IMR-90 (cell line): Measurements from ENCODE around the gene ZNF84. TPM values are rescaled to one million over a fixed set of nuclear protein-coding genes. Genes with fewer than 3 reads are reported as not detected.

ENCODE experiments used
- ATAC-seq: fragments of 200-7000 bp; cut with Tn5 transposase; 2 replicates; pipeline ENCODE4 v1.9.1; 2020; ENCODE audit warnings: low read depth, mild to moderate bottlenecking, moderate library complexity
- BruUV-seq: library from RNA; stranded (reverse); fragments of 400-500 nt; replicated peaks from 2 replicates; lab custom pipeline; 2021; lab: Mats Ljungman, UMichigan
- CTCF ChIA-PET: fragments of 300-600 bp; formaldehyde crosslinking; extraction: SDS; loops from one replicate; lab custom pipeline; 2021; ENCODE audit warnings: antibody characterized with exemption; lab: Yijun Ruan, JAX
- POLR2A ChIA-PET: fragments of 300-600 bp; sonication (Branson Sonifier 250); formaldehyde crosslinking; loops from one replicate; lab custom pipeline; 2022; ENCODE audit warnings: antibody characterized with exemption; ENCODE audit not compliant: unreplicated experiment; lab: Charles Lee
- DNase-seq: peaks from one replicate; pipeline ENCODE4 v3.0.0; 2013
- H2AFZ ChIP-seq: replicated peaks from 2 replicates; pipeline ENCODE3; 2013; ENCODE audit warnings: low read length, mild to moderate bottlenecking; ENCODE audit not compliant: poor library complexity
- H2AK5ac ChIP-seq: 2 replicates; pipeline ENCODE4 v1.6.1; 2013; ENCODE audit warnings: low read depth, low read length, inconsistent platforms
- H2AK9ac ChIP-seq: replicated peaks from 2 replicates; pipeline ENCODE3; 2013; ENCODE audit warnings: mild to moderate bottlenecking, low read depth, low read length, moderate library complexity; ENCODE audit not compliant: poor library complexity
- H2BK120ac ChIP-seq: 2 replicates; pipeline ENCODE4 v1.6.1; 2013; ENCODE audit warnings: low read depth, low read length, inconsistent platforms
- H2BK15ac ChIP-seq: 3 replicates; pipeline ENCODE4 v1.6.1; 2013; ENCODE audit warnings: low read depth, low read length, inconsistent platforms
- H2BK20ac ChIP-seq: 2 replicates; pipeline ENCODE4 v1.6.1; 2013; ENCODE audit warnings: low read depth, mild to moderate bottlenecking, inconsistent platforms, low read length, moderate library complexity
- H2BK5ac ChIP-seq: 2 replicates; pipeline ENCODE4 v1.6.1; 2013; ENCODE audit warnings: mild to moderate bottlenecking, low read depth, low read length, inconsistent platforms; ENCODE audit not compliant: poor library complexity, severe bottlenecking
- H3K14ac ChIP-seq: replicated peaks from 2 replicates; pipeline ENCODE4 v1.6.1; 2013; ENCODE audit warnings: low read depth, low read length, inconsistent platforms
- H3K18ac ChIP-seq: 2 replicates; pipeline ENCODE4 v1.6.1; 2013; ENCODE audit warnings: low read depth, low read length, control low read depth
- H3K23ac ChIP-seq: 2 replicates; pipeline ENCODE4 v1.6.1; 2013; ENCODE audit warnings: low read depth, low read length, inconsistent platforms
- H3K27ac ChIP-seq: 2 replicates; pipeline ENCODE4 v1.5.1; 2013; ENCODE audit warnings: mild to moderate bottlenecking, control low read depth, low read length; ENCODE audit not compliant: insufficient read depth
- H3K27me3 ChIP-seq: 2 replicates; pipeline ENCODE4 v1.6.1; 2013; ENCODE audit warnings: low read length; ENCODE audit not compliant: control insufficient read depth, insufficient read depth
- H3K36me3 ChIP-seq: 2 replicates; pipeline ENCODE4 v1.6.1; 2013; ENCODE audit warnings: low read length, mixed read lengths; ENCODE audit not compliant: control insufficient read depth, insufficient read depth
- H3K4ac ChIP-seq: 2 replicates; pipeline ENCODE4 v1.6.1; 2013; ENCODE audit warnings: low read depth, low read length, inconsistent platforms
- H3K4me1 ChIP-seq: 2 replicates; pipeline ENCODE4 v1.6.1; 2013; ENCODE audit warnings: low read length, mixed read lengths; ENCODE audit not compliant: control insufficient read depth, insufficient read depth
- H3K4me2 ChIP-seq: 2 replicates; pipeline ENCODE4 v1.6.1; 2013; ENCODE audit warnings: low read depth, mild to moderate bottlenecking, control low read depth, low read length, moderate library complexity
- H3K4me3 ChIP-seq: 2 replicates; pipeline ENCODE4 v1.5.1; 2013; ENCODE audit warnings: low read depth, mild to moderate bottlenecking, control low read depth, low read length, moderate library complexity; ENCODE audit not compliant: insufficient read depth
- H3K56ac ChIP-seq: 2 replicates; pipeline ENCODE4 v1.6.1; 2013; ENCODE audit warnings: low read length, inconsistent platforms; ENCODE audit not compliant: insufficient read depth; ENCODE audit errors: extremely low read depth
- H3K79me1 ChIP-seq, 2 experiments: 2 replicates each; pipeline ENCODE4 v1.6.1; 2013; ENCODE audit warnings: low read length in 2 of 2, inconsistent platforms in 1 of 2, low read depth in 1 of 2
- H3K9ac ChIP-seq: 2 replicates; pipeline ENCODE4 v1.6.1; 2013; ENCODE audit warnings: low read depth, low read length, control low read depth
- H3K9me1 ChIP-seq: 2 replicates; pipeline ENCODE4 v1.6.1; 2013; ENCODE audit warnings: low read length, inconsistent platforms; ENCODE audit not compliant: insufficient read depth
- H3K9me3 ChIP-seq: 2 replicates; pipeline ENCODE4 v1.6.1; 2013; ENCODE audit warnings: low read length; ENCODE audit not compliant: control insufficient read depth, insufficient read depth
- H4K20me1 ChIP-seq: 2 replicates; pipeline ENCODE4 v1.6.1; 2013; ENCODE audit warnings: low read length, inconsistent platforms; ENCODE audit not compliant: insufficient read depth
- H4K5ac ChIP-seq: 2 replicates; pipeline ENCODE4 v1.6.1; 2013; ENCODE audit warnings: mild to moderate bottlenecking, low read depth, low read length, control low read depth
- H4K8ac ChIP-seq, 2 experiments: 2 replicates each; pipeline ENCODE4 v1.6.1; 2013; ENCODE audit warnings: low read depth in 2 of 2, low read length in 2 of 2, control low read depth in 1 of 2, inconsistent platforms in 1 of 2
- H4K91ac ChIP-seq: 2 replicates; pipeline ENCODE4 v1.6.1; 2013; ENCODE audit warnings: low read depth, low read length, inconsistent platforms; ENCODE audit not compliant: insufficient read depth
- BHLHE40 ChIP-seq: fragments of 150-350 bp; IDR thresholded peaks from 2 replicates; pipeline ENCODE4 v1.6.1; 2016; ENCODE audit warnings: mild to moderate bottlenecking, low read depth, low read length
- CEBPB ChIP-seq: IDR thresholded peaks from 2 replicates; pipeline ENCODE4 v1.6.1; 2012; ENCODE audit warnings: low read depth, low read length, improper control_type of control experiment
- CHD1 ChIP-seq: IDR thresholded peaks from 2 replicates; pipeline ENCODE4 v1.6.1; 2012; ENCODE audit warnings: low read depth, low read length, improper control_type of control experiment
- CTCF ChIP-seq: conservative IDR thresholded peaks from 2 replicates; pipeline ENCODE4 v1.5.1; 2012; ENCODE audit warnings: mild to moderate bottlenecking, low read depth, low read length, improper control_type of control experiment
- ELK1 ChIP-seq: fragments of 150-350 bp; IDR thresholded peaks from 2 replicates; pipeline ENCODE4 v1.6.1; 2016; ENCODE audit warnings: low read depth, mild to moderate bottlenecking, low read length, moderate library complexity, borderline replicate concordance
- FOS ChIP-seq: fragments of 150-350 bp; IDR thresholded peaks from 2 replicates; pipeline ENCODE4 v1.6.1; 2016; ENCODE audit warnings: low read depth, low read length
- MAFK ChIP-seq: IDR thresholded peaks from 2 replicates; pipeline ENCODE4 v1.6.1; 2012; ENCODE audit warnings: low read depth, low read length, improper control_type of control experiment
- MAZ ChIP-seq: IDR thresholded peaks from 2 replicates; pipeline ENCODE4 v1.6.1; 2012; ENCODE audit warnings: low read depth, mild to moderate bottlenecking, low read length, improper control_type of control experiment, moderate library complexity, borderline replicate concordance
- MXI1 ChIP-seq: IDR thresholded peaks from 2 replicates; pipeline ENCODE4 v1.6.1; 2012; ENCODE audit warnings: low read depth, mild to moderate bottlenecking, low read length, moderate library complexity, borderline replicate concordance
- NFE2L2 ChIP-seq: fragments of 150-350 bp; IDR thresholded peaks from 2 replicates; pipeline ENCODE4 v1.6.1; 2016; ENCODE audit warnings: low read depth, mild to moderate bottlenecking, low read length
- POLR2A ChIP-seq: IDR thresholded peaks from 2 replicates; pipeline ENCODE4 v1.6.1; 2012; ENCODE audit warnings: mild to moderate bottlenecking, low read depth, low read length
- RAD21 ChIP-seq: IDR thresholded peaks from 2 replicates; pipeline ENCODE4 v1.6.1; 2012; ENCODE audit warnings: low read length, improper control_type of control experiment
- RCOR1 ChIP-seq: IDR thresholded peaks from 2 replicates; pipeline ENCODE4 v1.6.1; 2012; ENCODE audit warnings: mild to moderate bottlenecking, low read length, improper control_type of control experiment; ENCODE audit not compliant: insufficient replicate concordance
- SMC3 ChIP-seq: fragments of 150-350 bp; IDR thresholded peaks from 2 replicates; pipeline ENCODE4 v1.6.1; 2016; ENCODE audit warnings: low read depth, mild to moderate bottlenecking, antibody characterized with exemption, low read length, moderate library complexity
- USF2 ChIP-seq: fragments of 150-350 bp; IDR thresholded peaks from 2 replicates; pipeline ENCODE4 v1.6.1; 2017; ENCODE audit warnings: mild to moderate bottlenecking, antibody characterized with exemption, low read length, low read depth
- WGBS, 2 experiments: methylation state at CpG; one replicate each; pipeline versions ENCODE4 v1.1.5 to v1.1.7; 2013; ENCODE audit warnings: missing lambda C conversion rate in 2 of 2; ENCODE audit not compliant: insufficient read length in 1 of 2; ENCODE audit errors: extremely low coverage in 2 of 2; 5-methylcytosine and 5-hydroxymethylcytosine counted together
- dilution Hi-C: fragments of 300-500 bp; cut with HindIII; formaldehyde crosslinking; loops from one replicate; pipeline ENCODE4 v1.14.3; 2018; ENCODE audit warnings: low sequenced_read_pairs; ENCODE audit not compliant: unreplicated experiment
- in situ Hi-C: fragments of 300-500 bp; cut with MboI; formaldehyde crosslinking; loops from 3 replicates; pipeline ENCODE4 v1.14.3; 2019; ENCODE audit warnings: low sequenced_read_pairs, inconsistent platforms, mixed read lengths
- intact Hi-C: fragments of 100-400 bp; cut with micrococcal nuclease; formaldehyde crosslinking; loops from 2 replicates; pipeline ENCODE4 v1.10.0; 2022
- polyA plus RNA-seq, 3 experiments: library from polyadenylated mRNA; depleted of rRNA; stranded (reverse); fragments of >200 nt; gene quantifications; 2 replicates each; pipeline ENCODE4 v1.2.3, GENCODE V29; 2012; ENCODE audit warnings: low replicate concordance in 1 of 3
- total RNA-seq: library from RNA; depleted of rRNA; stranded (reverse); fragments of >200 nt; gene quantifications from 2 replicates; pipeline ENCODE4 v1.2.3, GENCODE V29; 2012

Gene ZNF84
- total and polyA plus RNA-seq, 2 of the 4 experiments (the other 2 are of a cell fraction) = 14.9 to 38.5 TPM

GRCh38 chr12:133080026-133080367 lies 42.7 kb downstream of the ZNF84 start:
- H3K4me3 ChIP-seq = peak overlapping the region; percentile 90
- BruUV-seq = no TSS peak
- no peak overlapping the region for H2AK5ac ChIP-seq
- peak overlapping the region; percentile 78 for H3K4ac ChIP-seq
- peak overlapping the region; percentile 37; the same call in 1 of the 2 replicates for H3K9ac ChIP-seq
- peak overlapping the region; percentile 63 to 89 for H4K8ac ChIP-seq
- POLR2A ChIA-PET = interaction anchor here (0.6 kb wide), 3 partner anchors 42 to 746 kb away, joined by 3 to 7 read pairs (median 5); partner anchors contain the start of genes ZNF10 and ZNF891
- H3K27me3 ChIP-seq = no peaks in the 10 kb centered on the region
- H2BK120ac ChIP-seq = peak overlapping the region; percentile 36; the same call in 1 of the 2 replicates
- H3K23ac ChIP-seq = no peak overlapping the region
- H3K4me2 ChIP-seq = peak overlapping the region; percentile 47; the same call in 1 of the 2 replicates
- no peak overlapping the region for H3K18ac ChIP-seq
- H4K91ac ChIP-seq = no peak overlapping the region
- WGBS, 2 experiments = 5% methylated on average over 4 of the region's 22 CpGs; no CpG with 5 or more reads in 1 of the 2 experiments
- intact Hi-C loops = loop anchor here (1.0 to 2.0 kb wide), 3 partner anchors 51 to 101 kb away; partner anchors contain the start of genes ZNF10, ZNF26, ZNF268 and ZNF891
- H3K14ac ChIP-seq = 0 out of 2 replicates have a peak overlapping the region, but pooled peaks have one; percentile 72
- peak overlapping the region; percentile 35; the same call in 1 of the 2 replicates for H3K56ac ChIP-seq
- H2AFZ ChIP-seq = peak overlapping the region; percentile 100
- no peak overlapping the region for H2BK15ac ChIP-seq
- dilution Hi-C loops = no loop called here
- peak overlapping the region; percentile 74 for H3K27ac ChIP-seq
- H4K20me1 ChIP-seq = no peaks in the 10 kb centered on the region; the same call in 1 of the 2 replicates
- ATAC-seq (peak; percentile 88), DNase-seq (peak; percentile 99)
- in situ Hi-C loops = no loop called here
- H2BK5ac ChIP-seq = peak overlapping the region; percentile 70
- H2AK9ac ChIP-seq = peak overlapping the region; percentile 66
- H2BK20ac ChIP-seq = no peak overlapping the region
- H4K5ac ChIP-seq = peak overlapping the region; percentile 21
- H3K36me3 ChIP-seq = peaks cover 17% of the 10 kb centered on the region
- no peaks in the 10 kb centered on the region for H3K9me1 ChIP-seq
- H3K79me1 ChIP-seq = peaks cover 15 to 20% of the 10 kb centered on the region in 2 experiments
- H3K4me1 ChIP-seq = no peaks in the 10 kb centered on the region; the same call in 1 of the 2 replicates
- peaks cover 42% of the 10 kb centered on the region for H3K9me3 ChIP-seq
- CTCF ChIA-PET = interaction anchor here (0.7 kb wide), 1 partner anchor 101 kb away, joined by 3 read pairs; the partner anchor contains the start of gene ZNF268
- TF ChIP-seq RAD21 = no peak
- no peak for TF ChIP-seq CHD1
- TF ChIP-seq USF2 = peak; percentile 28; the same call in 1 of the 2 replicates
- no peak for TF ChIP-seq POLR2A
- no peak for TF ChIP-seq NFE2L2
- TF ChIP-seq MXI1 = no peak
- no peak for TF ChIP-seq CTCF
- no peak for TF ChIP-seq SMC3
- peak; percentile 54; the same call in 1 of the 2 replicates for TF ChIP-seq MAZ
- TF ChIP-seq MAFK = no peak
- TF ChIP-seq RCOR1 = no peak
- TF ChIP-seq FOS = no peak
- TF ChIP-seq BHLHE40 = no peak
- TF ChIP-seq ELK1 = no peak
- TF ChIP-seq CEBPB = no peak
